ENCODE measurements around the gene DNAH2. TPM values are rescaled to one million over a fixed set of nuclear protein-coding genes. Genes with fewer than 3 reads are reported as not detected.
A peak's percentile ranks its signal among the peaks of the same experiment; 100 is the strongest.

The DNAH2 gene
- total and polyA plus RNA-seq, 2 of the 13 experiments (the other 11 are each of a cell fraction or from before 2014, with no cell fraction given), result not detected

DNA sequence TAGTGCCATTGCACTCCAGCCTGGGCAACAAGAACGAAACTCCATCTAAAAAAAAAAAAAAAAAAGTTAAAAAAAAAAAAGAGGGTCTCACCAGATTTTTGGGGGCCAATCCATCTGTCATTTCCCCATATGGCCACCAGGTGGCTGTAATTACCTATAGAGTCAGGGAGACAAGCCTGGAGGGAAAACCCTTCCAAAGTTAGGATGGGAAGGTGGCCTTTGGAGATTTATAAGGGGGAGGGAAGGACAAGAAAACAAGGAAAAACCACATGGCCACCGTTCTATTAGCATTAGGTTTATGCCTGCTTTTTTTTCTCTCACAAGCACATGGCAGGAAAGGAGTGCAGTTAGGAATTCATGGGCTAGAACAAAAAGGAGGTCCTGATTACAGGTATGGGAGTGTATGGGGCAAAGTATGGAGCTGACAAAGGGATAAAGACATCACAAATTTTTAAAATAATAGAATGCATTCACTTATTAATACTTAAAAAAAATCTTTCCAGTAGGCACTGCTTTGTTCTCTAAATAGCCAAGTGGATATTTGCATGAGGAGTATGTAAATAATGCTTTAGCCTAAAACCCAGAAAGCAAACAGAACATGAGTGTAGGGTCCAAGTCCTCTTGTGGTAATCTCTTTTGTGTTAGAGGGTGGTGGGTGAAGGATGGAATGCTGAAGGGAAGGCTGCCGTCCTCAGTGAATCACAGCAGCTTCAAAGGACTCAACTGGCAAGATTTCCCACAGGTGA is 145.3 kb downstream of the DNAH2 start (continued):
- TF ChIP-seq, protein P1, sequence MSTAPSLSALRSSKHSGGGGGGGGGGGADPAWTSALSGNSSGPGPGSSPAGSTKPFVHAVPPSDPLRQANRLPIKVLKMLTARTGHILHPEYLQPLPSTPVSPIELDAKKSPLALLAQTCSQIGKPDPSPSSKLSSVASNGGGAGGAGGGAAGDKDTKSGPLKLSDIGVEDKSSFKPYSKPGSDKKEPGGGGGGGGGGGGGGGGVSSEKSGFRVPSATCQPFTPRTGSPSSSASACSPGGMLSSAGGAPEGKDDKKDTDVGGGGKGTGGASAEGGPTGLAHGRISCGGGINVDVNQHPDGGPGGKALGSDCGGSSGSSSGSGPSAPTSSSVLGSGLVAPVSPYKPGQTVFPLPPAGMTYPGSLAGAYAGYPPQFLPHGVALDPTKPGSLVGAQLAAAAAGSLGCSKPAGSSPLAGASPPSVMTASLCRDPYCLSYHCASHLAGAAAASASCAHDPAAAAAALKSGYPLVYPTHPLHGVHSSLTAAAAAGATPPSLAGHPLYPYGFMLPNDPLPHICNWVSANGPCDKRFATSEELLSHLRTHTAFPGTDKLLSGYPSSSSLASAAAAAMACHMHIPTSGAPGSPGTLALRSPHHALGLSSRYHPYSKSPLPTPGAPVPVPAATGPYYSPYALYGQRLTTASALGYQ (CRISPR knock-in tag; IDR thresholded peaks at IDR 0.05), result no peak
- TF ChIP-seq, protein P2, sequence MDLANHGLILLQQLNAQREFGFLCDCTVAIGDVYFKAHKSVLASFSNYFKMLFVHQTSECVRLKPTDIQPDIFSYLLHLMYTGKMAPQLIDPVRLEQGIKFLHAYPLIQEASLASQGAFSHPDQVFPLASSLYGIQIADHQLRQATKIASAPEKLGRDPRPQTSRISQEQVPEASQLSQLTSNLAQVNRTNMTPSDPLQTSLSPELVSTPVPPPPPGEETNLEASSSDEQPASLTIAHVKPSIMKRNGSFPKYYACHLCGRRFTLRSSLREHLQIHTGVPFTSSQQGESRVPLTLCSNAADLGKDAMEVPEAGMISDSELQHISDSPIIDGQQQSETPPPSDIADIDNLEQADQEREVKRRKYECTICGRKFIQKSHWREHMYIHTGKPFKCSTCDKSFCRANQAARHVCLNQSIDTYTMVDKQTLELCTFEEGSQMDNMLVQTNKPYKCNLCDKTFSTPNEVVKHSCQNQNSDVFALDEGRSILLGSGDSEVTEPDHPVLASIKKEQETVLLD (CRISPR knock-in tag; IDR thresholded peaks at IDR 0.05; ENCODE audit: low read depth), result no peak
- TF ChIP-seq MIER2 (CRISPR knock-in tag; IDR thresholded peaks at IDR 0.05) (no peak), FOXK2 (IDR thresholded peaks at IDR 0.05) (0 out of 2 replicates have a peak, but pooled peaks have one; percentile 24), EP300 (IDR thresholded peaks at IDR 0.05; ENCODE audit: low read depth in 2 of 2, low read length in 2 of 2) (peak in 1 of 2 experiments; percentile 82; a peak in 2 of 4 replicates), EP300 (CRISPR knock-in tag; IDR thresholded peaks at IDR 0.05; ENCODE audit: borderline replicate concordance) (no peak), HNRNPUL1 (IDR thresholded peaks at IDR 0.05; ENCODE audit: low read depth, low read length) (no peak), ASH2L (IDR thresholded peaks at IDR 0.05; ENCODE audit: insufficient read length, low read depth, low read length) (peak; percentile 82), CREM (IDR thresholded peaks at IDR 0.05) (peak; percentile 48), CREM (CRISPR knock-in tag; IDR thresholded peaks at IDR 0.05) (no peak), PHF21A (CRISPR knock-in tag; IDR thresholded peaks at IDR 0.05) (peak; percentile 72), MEIS1 (CRISPR knock-in tag; IDR thresholded peaks at IDR 0.05; ENCODE audit: borderline replicate concordance) (no peak), NAIF1 (CRISPR knock-in tag; IDR thresholded peaks at IDR 0.05; ENCODE audit: borderline replicate concordance) (peak; percentile 30; the same call in 1 of the 2 replicates), KAT8 (CRISPR knock-in tag; IDR thresholded peaks at IDR 0.05) (0 out of 2 replicates have a peak, but pooled peaks have one; percentile 21), FOXA1 (IDR thresholded peaks at IDR 0.05) (peak; percentile 67), FOXA1 (CRISPR knock-in tag; IDR thresholded peaks at IDR 0.05) (peak; percentile 64), ZSCAN12 (CRISPR knock-in tag; IDR thresholded peaks at IDR 0.05) (no peak), ZNF33B (CRISPR knock-in tag; IDR thresholded peaks at IDR 0.05) (no peak)
- TF ChIP-seq, protein P3, sequence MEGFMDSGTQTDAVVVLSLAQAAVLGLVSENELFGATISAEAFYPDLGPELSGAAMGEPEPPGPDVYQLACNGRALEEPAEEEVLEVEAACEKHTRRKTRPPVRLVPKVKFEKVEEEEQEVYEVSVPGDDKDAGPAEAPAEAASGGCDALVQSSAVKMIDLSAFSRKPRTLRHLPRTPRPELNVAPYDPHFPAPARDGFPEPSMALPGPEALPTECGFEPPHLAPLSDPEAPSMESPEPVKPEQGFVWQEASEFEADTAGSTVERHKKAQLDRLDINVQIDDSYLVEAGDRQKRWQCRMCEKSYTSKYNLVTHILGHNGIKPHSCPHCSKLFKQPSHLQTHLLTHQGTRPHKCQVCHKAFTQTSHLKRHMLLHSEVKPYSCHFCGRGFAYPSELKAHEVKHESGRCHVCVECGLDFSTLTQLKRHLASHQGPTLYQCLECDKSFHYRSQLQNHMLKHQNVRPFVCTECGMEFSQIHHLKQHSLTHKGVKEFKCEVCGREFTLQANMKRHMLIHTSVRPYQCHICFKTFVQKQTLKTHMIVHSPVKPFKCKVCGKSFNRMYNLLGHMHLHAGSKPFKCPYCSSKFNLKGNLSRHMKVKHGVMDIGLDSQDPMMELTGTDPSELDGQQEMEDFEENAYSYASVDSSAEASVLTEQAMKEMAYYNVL (CRISPR knock-in tag; IDR thresholded peaks at IDR 0.05; ENCODE audit: borderline replicate concordance), result no peak
- TF ChIP-seq, protein P4, sequence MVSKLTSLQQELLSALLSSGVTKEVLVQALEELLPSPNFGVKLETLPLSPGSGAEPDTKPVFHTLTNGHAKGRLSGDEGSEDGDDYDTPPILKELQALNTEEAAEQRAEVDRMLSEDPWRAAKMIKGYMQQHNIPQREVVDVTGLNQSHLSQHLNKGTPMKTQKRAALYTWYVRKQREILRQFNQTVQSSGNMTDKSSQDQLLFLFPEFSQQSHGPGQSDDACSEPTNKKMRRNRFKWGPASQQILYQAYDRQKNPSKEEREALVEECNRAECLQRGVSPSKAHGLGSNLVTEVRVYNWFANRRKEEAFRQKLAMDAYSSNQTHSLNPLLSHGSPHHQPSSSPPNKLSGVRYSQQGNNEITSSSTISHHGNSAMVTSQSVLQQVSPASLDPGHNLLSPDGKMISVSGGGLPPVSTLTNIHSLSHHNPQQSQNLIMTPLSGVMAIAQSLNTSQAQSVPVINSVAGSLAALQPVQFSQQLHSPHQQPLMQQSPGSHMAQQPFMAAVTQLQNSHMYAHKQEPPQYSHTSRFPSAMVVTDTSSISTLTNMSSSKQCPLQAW (CRISPR knock-in tag; IDR thresholded peaks at IDR 0.05), result no peak
- TF ChIP-seq, protein P5, sequence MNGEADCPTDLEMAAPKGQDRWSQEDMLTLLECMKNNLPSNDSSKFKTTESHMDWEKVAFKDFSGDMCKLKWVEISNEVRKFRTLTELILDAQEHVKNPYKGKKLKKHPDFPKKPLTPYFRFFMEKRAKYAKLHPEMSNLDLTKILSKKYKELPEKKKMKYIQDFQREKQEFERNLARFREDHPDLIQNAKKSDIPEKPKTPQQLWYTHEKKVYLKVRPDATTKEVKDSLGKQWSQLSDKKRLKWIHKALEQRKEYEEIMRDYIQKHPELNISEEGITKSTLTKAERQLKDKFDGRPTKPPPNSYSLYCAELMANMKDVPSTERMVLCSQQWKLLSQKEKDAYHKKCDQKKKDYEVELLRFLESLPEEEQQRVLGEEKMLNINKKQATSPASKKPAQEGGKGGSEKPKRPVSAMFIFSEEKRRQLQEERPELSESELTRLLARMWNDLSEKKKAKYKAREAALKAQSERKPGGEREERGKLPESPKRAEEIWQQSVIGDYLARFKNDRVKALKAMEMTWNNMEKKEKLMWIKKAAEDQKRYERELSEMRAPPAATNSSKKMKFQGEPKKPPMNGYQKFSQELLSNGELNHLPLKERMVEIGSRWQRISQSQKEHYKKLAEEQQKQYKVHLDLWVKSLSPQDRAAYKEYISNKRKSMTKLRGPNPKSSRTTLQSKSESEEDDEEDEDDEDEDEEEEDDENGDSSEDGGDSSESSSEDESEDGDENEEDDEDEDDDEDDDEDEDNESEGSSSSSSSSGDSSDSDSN (CRISPR knock-in tag; IDR thresholded peaks at IDR 0.05), result no peak
